GM12891 (cell line): Measurements from ENCODE around the gene ERFL.

Experiments
- POLR2A ChIP-seq: IDR thresholded peaks from 2 replicates; pipeline ENCODE4 v1.6.1; 2011; ENCODE audit warnings: low read depth, low read length, control low read depth
- POLR2AphosphoS5 ChIP-seq: IDR thresholded peaks from 2 replicates; pipeline ENCODE4 v1.6.1; 2011; ENCODE audit warnings: low read depth, low read length, control low read depth
- SPI1 ChIP-seq: IDR thresholded peaks from 2 replicates; pipeline ENCODE4 v1.6.1; 2011; ENCODE audit warnings: low read depth, low read length, control low read depth
- TAF1 ChIP-seq: IDR thresholded peaks from 2 replicates; pipeline ENCODE4 v1.6.1; 2011; ENCODE audit warnings: low read depth, low read length, control low read depth

DNA sequence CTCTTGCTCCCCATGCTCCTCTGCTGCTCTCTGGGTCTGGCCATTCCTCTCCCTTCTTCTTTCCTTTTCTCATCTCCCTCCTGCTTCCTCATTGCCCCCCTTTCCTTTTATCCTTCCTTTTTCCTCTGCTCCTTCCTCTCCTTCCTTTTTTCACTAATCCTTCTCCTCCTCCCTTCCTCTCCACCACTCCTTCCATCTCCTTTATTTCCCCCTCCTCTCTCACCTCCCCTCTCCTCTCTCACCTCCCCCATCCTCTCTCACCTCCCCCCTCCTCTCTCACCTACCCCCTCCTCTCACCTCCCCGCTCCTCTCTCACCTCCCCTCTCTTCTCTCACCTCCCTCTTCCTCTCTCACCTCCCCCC lies 31.7 kb downstream of the ERFL start:
- TF ChIP-seq TAF1, result no peak
- TF ChIP-seq POLR2A, result no peak
- no peak for TF ChIP-seq POLR2AphosphoS5
- no peak for TF ChIP-seq SPI1
